HUDEP-2 (cell line): ENCODE results near the gene PRDM11.

ENCODE experiments used
- DNase-seq, 76 experiments: peaks; one replicate each; lab custom pipeline; 2025; ENCODE audit not compliant: unreplicated experiment in 76 of 76; lab: John Stamatoyannopoulos, UW

Gene PRDM11

DNA sequence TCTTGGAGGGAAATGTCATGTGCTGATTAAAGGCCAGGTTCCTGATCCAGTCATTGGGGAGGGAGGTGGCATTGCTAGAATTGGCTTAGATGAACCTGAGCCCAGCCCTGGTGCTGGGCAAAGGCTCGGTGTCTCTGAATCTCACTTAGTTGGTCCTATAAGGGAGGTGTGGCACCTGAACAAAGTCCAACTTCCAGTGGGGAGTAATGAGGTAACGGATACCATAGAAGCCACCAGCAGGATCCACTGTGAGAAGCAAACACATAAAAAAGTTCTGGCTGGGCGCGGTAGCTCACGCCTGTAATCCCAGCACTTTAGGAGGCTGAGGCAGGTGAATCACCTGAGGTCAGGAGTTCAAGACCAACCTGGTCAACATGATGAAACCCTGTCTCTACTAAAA is 26.6 kb downstream of the PRDM11 start:
- no peak for DNase-seq

DNA sequence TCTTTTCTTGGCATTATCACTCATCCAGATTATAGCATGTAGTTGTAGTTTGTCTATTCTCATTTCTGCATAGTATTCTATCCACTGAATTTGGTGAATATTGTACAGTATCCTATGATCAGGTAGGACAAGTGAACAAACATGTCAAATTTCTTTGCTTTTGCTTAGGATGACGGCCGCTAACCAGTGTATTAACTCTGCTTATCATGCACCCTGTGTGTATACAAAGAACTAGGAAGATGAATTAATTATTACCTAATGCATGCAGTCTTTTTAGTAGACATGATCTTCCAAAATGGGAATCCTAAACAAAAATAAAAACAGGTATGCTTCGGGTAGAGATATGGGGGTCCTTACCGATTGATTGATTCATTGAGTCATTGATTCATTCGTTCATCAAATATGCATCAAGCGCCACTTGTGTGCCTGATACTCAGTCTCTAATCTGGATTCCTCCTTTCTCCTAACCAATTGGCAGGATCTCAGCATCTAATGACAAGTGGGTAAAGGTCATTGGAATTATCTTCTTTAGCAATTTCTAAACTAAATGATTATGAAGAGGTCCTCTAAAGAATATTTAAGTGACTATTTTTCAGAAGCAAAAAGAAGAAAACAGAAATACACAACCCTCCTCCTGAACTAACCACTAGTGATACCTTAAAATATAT is 27.9 kb downstream of the PRDM11 start:
- DNase-seq = no peak

GRCh38 chr11:45174963-45175362 is 28.5 kb downstream of the PRDM11 start:
- DNase-seq = no peak

DNA sequence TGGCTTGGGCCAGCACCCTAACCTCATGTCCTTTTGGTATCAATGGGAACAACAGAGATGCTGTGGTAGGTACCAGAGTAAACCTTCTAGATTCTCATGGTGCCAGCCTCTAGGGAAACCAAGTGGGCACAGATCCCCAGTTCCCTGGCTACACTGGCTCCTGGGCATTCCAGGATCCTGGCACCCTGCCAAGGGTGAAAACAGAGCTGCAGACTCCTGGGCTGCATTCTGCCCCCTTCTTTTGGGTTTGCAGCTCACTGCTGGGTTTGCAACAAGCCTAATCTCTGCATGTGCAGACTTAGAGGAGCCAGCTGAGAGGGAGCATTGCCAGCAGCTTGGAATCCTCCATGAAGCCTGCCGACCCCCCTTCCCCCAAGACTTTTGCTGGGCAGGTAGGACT is 30.6 kb downstream of the PRDM11 start:
- no peak for DNase-seq

- DNase-seq = no peak
These were observed 31.8 kb downstream of the PRDM11 start for GRCh38 chr11:45178223-45178622.

DNA sequence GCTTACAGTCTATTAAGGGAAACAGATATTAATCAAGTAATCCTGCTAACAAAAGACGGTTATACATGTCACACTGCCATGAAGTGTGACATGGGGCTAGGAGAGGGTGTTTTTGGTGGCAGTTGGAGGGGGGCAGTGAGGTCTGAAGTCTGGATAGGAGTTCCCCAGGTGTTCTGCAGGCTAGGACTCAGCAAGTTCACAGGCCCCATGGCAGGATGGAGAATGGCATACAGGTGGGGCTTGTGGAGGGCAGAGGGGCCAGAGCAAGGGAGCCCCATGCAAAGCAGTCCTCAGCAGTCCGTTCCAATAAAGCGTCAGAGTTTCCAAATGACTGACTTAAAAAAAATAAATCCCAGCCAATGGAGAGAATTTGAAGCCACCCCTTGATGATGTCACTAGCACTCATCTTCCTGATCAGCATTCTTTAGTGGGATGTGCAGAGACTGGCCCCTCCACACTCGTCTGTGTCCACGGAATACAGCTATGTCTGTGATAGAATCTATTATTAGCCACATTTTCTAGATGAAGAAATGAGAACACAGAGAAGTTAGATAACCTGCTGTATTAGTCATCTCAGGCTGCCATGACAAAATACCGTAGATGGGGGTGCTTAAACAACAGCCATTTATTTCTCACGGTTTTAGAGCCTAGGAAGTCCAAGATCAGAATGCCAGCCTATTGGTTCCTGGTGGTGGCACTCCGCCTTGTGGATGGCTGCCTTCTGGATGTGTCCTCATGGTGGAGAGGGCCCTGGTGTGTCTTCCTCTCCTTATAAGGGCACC is 32.6 kb downstream of the PRDM11 start:
- peak in 26 of 76 experiments; percentile 4 to 51 (median 19) for DNase-seq

GRCh38 chr11:45179686-45180178 is 33.3 kb downstream of the PRDM11 start:
- peak in 3 of 76 experiments; percentile 9 to 40 (median 38) for DNase-seq

DNA sequence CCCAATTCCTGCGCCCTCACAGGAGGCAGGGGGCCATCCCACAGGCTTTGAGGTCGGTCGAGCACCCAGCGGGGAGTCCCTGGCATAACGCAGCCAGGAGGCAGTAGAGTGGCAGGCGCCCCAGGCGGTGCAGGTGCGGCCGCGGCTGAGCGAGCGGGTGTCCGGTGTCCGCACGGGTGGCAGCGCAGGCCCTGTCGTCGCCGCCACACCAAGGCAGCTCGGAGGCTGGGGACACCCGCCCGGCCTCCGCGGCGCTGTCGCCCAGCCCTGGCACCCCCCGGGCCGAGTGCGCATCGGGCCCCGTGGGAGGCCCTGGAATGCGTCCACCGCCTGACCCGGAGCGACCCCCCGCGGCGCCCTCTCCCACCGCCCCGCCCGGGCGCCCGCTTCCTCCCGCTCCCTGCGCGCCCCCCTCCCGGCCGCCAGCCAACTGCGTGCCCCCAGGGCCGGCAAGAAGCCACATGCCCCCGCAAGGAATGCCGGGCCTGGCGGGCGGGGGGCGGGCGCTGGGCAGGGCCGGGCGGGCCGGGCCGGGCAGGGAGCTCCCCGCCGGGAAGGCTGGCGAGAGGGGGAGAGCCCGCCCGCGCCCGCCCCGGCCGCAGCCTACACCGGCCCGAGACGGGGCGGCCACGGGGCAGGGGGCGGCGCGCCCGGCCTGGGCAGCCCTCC is 33.9 kb downstream of the PRDM11 start:
- peak in 59 of 76 experiments; percentile 6 to 79 (median 53) for DNase-seq

DNA sequence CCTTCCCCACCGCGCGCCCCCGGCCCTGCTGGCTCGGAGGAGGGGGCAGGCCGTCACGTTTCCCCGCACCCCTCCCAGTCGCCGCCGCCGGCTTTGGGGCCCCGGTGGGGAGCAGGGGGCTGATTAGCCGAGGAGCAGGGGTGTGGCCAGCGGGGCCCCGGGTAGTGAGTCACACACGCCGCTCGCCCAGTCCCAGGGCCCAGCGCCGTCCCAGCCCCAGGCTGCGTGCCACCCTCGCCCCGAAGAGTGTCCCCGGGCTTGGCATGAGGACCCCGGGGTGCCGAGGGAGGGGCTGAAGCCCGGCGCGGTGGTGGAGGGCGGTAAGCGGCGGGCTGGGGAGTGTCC is 34.4 kb downstream of the PRDM11 start:
- DNase-seq = peak in 73 of 76 experiments; percentile 9 to 85 (median 70)

GRCh38 chr11:45181193-45181888 is 34.9 kb downstream of the PRDM11 start:
- no peak for DNase-seq

- no peak for DNase-seq
These were observed 35.6 kb downstream of the PRDM11 start for GRCh38 chr11:45181889-45182550.

DNA sequence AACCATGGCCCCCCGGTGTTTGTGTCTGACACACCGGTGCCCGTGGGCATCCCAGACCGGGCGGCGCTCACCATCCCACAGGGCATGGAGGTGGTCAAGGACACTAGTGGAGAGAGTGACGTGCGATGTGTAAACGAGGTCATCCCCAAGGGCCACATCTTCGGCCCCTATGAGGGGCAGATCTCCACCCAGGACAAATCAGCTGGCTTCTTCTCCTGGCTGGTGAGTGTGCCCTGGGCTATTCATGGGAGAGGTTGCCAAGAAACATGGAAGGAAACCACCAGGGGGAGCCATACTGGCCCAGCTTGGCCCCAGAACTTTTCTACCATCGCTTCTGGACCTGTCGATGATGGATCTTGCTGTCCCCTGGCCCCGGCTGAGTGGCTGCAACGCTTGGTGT is 36.5 kb downstream of the PRDM11 start:
- peak in 29 of 76 experiments; percentile 3 to 43 (median 9) for DNase-seq

- DNase-seq = no peak
These were observed 38.2 kb downstream of the PRDM11 start for GRCh38 chr11:45184640-45185039.

DNA sequence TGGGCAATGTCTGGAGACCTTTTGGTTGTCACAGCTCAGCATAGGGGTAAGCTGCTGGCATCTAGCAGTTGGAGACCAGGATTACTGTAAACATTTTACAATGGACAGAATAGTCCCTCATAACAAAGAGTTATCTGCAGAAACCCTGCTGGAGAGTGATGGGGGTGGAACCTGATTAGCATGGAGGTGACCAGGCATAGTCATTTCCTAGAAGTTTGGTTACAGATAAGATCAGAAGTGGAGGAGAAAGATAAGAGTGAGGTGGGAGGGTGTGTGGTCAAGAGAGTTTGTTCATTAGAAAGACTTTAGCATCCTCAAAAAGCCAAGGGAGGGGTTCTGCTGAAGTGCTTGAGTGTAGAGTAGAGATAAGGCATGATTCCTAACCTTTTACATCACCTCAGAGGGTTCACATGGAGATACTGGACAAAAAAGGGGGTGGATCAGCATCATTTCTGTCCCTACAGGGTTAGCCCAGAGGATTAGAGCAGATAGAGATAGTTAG is 38.8 kb downstream of the PRDM11 start:
- peak in 70 of 76 experiments; percentile 5 to 93 (median 50) for DNase-seq

- DNase-seq = no peak
These were observed 40.9 kb downstream of the PRDM11 start for GRCh38 chr11:45187375-45187774.

DNA sequence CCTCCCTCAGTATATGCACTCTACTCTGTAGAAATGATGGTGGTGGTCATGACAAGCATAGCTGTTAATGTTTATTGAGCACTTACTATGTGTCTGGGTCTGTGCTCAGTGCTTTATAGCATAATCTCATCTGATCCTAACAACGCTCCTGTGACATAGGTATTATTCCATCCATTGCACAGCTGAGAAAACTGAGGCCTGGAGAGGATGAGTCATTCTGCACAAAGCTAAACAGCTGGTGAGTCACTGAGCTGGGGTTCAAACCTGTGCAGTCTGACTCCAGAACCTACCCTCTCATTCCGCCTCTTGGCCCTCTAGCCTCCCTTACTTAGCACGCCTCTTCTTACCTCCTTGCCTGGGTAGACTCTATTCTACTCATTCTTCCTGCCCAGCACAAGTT is 41.7 kb downstream of the PRDM11 start:
- DNase-seq = no peak

DNA sequence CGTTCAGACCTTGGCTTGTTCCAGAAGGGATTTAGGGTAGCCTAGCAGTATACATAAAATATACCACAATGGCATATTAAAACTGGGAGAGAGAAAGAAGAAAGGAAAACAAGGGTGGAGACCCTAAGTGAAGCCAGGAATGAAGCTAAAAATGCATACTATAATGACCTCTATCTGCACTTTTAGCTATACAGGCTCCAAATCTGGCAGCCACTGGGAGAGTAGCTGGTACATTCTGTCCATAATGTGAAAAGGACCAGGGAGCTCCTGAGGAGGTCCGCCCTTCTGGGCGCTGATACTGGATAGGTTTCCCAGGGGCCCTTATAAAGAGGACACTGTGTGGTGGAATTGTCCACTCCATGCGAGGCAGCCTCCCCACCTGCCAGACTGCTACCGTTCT is 42.8 kb downstream of the PRDM11 start:
- no peak for DNase-seq

GRCh38 chr11:45193695-45194094 is 47.3 kb downstream of the PRDM11 start:
- no peak for DNase-seq

DNA sequence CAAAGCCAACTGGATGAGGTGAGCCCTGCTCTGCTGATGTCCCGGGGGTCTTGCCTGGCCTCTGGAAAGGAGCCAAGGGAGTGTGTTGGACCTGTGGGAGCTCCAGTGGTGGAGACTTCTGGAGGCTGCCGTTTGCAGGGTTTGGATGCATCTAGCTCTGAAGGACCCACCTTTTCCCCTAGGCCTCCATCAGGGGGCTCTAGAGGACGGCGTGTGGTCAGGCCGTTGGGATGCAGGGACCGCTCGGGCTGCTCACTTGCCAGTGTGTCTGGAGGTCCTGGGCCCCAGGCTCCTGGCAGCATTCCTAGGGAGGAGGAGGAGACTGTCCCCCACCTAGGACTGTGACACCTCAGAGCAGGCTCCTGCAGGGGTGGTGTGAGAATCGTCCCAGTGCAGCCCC is 58.3 kb downstream of the PRDM11 start:
- DNase-seq = no peak

- no peak for DNase-seq
These were observed 59.5 kb downstream of the PRDM11 start for GRCh38 chr11:45205978-45206377.
